Measurements from ENCODE around the gene ZFPM1.

DNA sequence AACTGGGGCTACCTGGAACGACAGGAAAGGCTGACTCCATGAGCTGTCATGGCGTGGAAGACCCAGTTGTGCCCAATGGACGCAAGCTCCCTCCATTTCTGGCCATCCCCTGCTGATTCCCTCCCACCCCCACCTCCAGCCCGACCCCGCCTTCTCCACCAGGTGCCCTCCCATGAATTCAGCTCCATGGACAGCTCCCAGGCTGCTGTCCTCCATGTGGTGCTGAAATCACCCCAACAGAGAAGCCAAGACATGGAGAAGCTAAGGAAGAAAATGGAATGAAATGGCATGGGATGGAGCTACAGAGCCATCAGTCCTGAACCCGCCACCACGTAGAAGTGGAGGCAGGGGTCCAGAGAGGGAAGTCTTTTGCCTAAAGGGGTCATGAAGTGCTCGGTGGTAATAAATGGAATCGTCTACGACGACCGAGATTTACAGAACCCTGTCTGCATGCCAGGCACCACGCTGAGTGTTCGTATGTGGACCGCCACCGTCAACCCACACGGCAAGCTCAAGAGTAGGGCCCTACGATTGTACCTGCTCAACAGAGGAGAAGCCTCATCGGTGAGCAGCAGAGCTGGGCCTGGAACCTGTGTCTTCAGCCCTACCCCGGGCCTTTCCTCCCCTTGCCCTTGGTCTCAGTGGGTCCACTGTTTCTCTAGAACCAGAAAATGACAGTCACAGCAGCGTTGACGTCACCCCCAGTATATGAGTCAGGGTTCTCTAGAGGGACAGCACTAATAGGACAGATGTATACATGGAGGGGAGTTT lies 107.8 kb downstream of the ZFPM1 start:
- TF ChIP-seq TAF1 (IDR thresholded peaks at IDR 0.05; ENCODE audit: borderline replicate concordance, low read depth, low read length) = no peak
- TF ChIP-seq, protein P1, sequence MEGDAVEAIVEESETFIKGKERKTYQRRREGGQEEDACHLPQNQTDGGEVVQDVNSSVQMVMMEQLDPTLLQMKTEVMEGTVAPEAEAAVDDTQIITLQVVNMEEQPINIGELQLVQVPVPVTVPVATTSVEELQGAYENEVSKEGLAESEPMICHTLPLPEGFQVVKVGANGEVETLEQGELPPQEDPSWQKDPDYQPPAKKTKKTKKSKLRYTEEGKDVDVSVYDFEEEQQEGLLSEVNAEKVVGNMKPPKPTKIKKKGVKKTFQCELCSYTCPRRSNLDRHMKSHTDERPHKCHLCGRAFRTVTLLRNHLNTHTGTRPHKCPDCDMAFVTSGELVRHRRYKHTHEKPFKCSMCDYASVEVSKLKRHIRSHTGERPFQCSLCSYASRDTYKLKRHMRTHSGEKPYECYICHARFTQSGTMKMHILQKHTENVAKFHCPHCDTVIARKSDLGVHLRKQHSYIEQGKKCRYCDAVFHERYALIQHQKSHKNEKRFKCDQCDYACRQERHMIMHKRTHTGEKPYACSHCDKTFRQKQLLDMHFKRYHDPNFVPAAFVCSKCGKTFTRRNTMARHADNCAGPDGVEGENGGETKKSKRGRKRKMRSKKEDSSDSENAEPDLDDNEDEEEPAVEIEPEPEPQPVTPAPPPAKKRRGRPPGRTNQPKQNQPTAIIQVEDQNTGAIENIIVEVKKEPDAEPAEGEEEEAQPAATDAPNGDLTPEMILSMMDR (IDR thresholded peaks at IDR 0.05) = no peak
- TF ChIP-seq CHD2 (IDR thresholded peaks at IDR 0.05; ENCODE audit: low read length, partially characterized antibody) = no peak
- no peak for TF ChIP-seq RXRA (IDR thresholded peaks at IDR 0.05; ENCODE audit: borderline replicate concordance, low read depth)
- no peak for TF ChIP-seq RFX5 (IDR thresholded peaks at IDR 0.05; ENCODE audit: low read length)
- no peak for TF ChIP-seq NRF1 (IDR thresholded peaks at IDR 0.05; ENCODE audit: low read depth, low read length)
- no peak for TF ChIP-seq EP300 (IDR thresholded peaks at IDR 0.05; ENCODE audit: borderline replicate concordance in 1 of 2, low read depth in 1 of 2, low read length in 1 of 2)
- no peak for TF ChIP-seq RAD21 (IDR thresholded peaks at IDR 0.05; ENCODE audit: low read length)
- no peak for TF ChIP-seq EZH2phosphoT487 (IDR thresholded peaks at IDR 0.05; ENCODE audit: borderline replicate concordance, low read depth)

Measured in SK-N-SH (cell line).